HL-60/S4 treated with retinoic acid at 250 ng/mL for 4 days and 3 days (cell line): Measurements from ENCODE around the gene PEPD.

Experiments
- in situ Hi-C: fragments of 300-500 bp; cut with MboI; formaldehyde crosslinking; loops from 2 replicates; pipeline ENCODE4 v1.7.0; 2022; ENCODE audit warnings: low sequenced_read_pairs

The PEPD gene

DNA sequence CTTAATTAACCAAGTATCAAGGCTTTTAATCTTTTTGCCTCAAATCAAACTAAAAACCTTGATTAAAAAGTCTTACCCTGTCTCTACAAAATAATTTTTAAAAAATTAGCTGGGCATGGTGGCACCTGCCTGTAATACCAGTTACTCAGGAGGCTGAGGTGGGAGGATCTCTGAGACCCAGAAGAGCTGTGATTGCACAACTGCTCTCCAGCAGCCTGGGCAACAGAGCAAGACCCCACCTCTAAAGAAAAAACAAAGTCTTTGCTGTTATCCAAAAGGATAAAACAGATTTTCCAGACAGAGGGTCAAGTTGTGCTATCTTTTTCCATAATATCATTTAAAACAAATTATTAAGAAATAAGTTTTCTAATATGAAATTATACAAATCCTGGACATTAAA, 174.9 kb downstream of the PEPD start:
- in situ Hi-C loops = no loop called here

- in situ Hi-C loops = no loop called here
Measured at GRCh38 chr19:33345163-33345562, 176.4 kb downstream of the PEPD start.

DNA sequence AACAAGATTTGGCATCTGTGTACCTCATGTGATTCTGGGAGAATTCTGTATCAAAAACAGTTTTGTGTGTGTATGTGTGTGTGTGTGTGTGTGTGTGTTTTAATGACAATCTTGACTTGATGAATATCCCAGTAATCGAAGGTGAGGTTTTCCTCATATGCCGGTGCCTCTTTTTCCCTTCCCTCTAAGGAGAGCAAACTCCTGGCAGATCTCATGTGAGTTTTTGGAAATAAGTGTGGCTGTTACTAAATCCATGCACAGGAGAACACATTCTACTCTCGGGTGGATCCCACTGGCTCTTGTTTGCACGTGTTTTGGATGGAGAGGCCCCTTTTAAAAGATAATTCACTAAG, 177.0 kb downstream of the PEPD start:
- in situ Hi-C loops = no loop called here

- in situ Hi-C loops = no loop called here
Measured at GRCh38 chr19:33343859-33344572, 177.6 kb downstream of the PEPD start.

- in situ Hi-C loops = no loop called here
Measured at GRCh38 chr19:33343301-33343700, 178.3 kb downstream of the PEPD start.

DNA sequence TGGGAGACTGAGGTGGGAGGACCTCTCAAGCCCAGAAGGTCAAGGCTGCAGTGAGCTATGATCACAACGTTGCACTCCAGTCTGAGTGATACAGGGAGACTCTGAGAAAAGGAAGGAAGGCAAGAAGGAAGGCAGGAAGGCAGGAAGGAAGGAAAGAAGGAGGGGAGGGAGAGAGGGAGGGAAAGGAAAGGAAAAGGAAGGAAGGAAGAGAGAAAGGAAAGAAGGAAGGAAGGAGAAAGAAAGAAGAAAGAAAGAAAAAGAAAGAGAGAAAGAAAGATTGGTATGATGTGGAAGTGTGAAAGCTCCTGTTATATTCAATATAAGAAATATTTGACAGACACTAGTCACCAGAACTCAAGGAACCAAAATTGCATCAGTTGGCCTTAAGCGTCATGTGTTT, 180.6 kb downstream of the PEPD start:
- in situ Hi-C loops = no loop called here

DNA sequence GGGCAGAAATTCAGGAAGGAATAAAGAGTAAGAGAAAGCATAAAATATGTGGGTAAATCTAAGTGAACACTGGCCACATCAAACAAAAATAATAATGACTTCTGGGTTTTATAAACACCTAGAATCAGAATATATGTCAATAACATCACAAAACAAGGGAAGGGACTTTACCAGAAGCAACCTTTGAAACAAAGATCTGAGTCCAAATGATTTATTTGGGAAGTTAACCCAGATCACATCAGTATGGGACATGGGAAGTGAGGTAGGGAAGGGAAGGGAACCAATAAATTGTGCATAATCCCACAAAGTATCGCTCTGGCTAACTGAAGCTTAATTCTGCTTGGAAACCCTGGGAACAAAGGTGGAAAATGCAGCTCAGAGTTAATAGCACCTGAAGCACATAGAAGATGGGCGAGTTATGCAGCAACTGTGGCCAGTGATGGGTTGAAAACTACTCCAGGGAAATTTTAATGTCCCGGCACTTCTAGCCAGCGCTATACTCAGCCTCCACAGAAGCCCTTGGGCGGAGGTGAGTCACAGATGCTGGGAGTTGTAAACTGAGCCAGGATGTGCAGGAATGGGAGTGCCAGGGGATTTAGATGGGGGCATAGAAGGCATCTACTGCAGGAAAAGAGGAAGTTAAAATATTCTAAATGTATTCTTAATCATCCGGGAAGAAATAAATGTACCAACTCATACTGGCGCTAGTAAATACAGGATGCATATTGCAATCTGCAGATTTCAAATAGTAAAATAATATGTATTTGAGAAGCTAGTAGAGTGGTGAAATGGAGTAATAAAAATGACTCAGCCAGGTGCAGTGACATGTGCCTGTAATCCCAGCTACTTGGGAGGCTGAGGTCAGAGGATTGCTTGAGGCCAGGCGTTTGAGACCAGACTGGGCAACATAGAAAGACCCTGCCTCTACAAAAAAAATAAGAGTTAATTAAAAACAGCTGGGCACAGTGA, 182.3 kb downstream of the PEPD start:
- in situ Hi-C loops = no loop called here
